Spleen (tissue), 7 donors: Measurements from ENCODE around the gene PCK2.

Experiments used
- POLR2A ChIP-seq, 3 donors: fragments of 450-650 bp; IDR thresholded peaks; one replicate each; pipeline ENCODE4 v1.5.1; 2017; ENCODE audit warnings: antibody characterized with exemption in 3 of 3, mild to moderate bottlenecking in 1 of 3
- POLR2AphosphoS5 ChIP-seq, 3 donors: sonication (generic); formaldehyde crosslinking; IDR thresholded peaks; one replicate each; pipeline ENCODE4 v1.5.1; 2017; ENCODE audit warnings: antibody characterized with exemption in 3 of 3
- TF ChIP-seq, protein P1 (sequence below), 11 experiments: fragments of 200-600 bp in 7 of 11; fragments of 450-650 bp in 4 of 11; sonication (generic) in 4 of 11; IDR thresholded peaks in 8 of 11; conservative IDR thresholded peaks in 3 of 11; 1 replicate in 7 of 11; 2 replicates in 4 of 11; pipeline versions ENCODE4 v1.4.0 to v1.8.0; 2016 to 2021; ENCODE audit warnings: antibody characterized with exemption in 11 of 11, inconsistent platforms in 4 of 11, mild to moderate bottlenecking in 1 of 11
- donor health status: DM: no; HTN: no; CAD: no; lungs with moderate emphysema.
- donor health status: DM: no; HTN: no; CAD: no.
- donor health status: DM: no; HTN: no; CAD: no.

- TF ChIP-seq, protein P1, sequence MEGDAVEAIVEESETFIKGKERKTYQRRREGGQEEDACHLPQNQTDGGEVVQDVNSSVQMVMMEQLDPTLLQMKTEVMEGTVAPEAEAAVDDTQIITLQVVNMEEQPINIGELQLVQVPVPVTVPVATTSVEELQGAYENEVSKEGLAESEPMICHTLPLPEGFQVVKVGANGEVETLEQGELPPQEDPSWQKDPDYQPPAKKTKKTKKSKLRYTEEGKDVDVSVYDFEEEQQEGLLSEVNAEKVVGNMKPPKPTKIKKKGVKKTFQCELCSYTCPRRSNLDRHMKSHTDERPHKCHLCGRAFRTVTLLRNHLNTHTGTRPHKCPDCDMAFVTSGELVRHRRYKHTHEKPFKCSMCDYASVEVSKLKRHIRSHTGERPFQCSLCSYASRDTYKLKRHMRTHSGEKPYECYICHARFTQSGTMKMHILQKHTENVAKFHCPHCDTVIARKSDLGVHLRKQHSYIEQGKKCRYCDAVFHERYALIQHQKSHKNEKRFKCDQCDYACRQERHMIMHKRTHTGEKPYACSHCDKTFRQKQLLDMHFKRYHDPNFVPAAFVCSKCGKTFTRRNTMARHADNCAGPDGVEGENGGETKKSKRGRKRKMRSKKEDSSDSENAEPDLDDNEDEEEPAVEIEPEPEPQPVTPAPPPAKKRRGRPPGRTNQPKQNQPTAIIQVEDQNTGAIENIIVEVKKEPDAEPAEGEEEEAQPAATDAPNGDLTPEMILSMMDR (IDR thresholded peaks at IDR 0.05 in 8 of 11, conservative IDR thresholded peaks at IDR 0.05 in 3 of 11): no peak
- no peak for TF ChIP-seq POLR2A (IDR thresholded peaks at IDR 0.05)
- no peak for TF ChIP-seq POLR2AphosphoS5 (IDR thresholded peaks at IDR 0.05)
These were observed 33.7 kb upstream of the PCK2 start for GRCh38 chr14:24060443-24060842.
